Stimulated activated CD8-positive, alpha-beta memory T cell treated with anti-CD3 and anti-CD28 coated beads, Interleukin-4, amount 100 ng/mL, for 4 hours (primary cell): Measurements from ENCODE around the gene EPS8L2.

Source experiments
- DNase-seq, 2 donors: peaks; one replicate each; pipeline ENCODE4 v3.0.0-alpha.2; 2020; ENCODE audit warnings: low read depth in 2 of 2, low spot score in 1 of 2

Gene EPS8L2

GRCh38 chr11:705646-706438, at the start of gene EPS8L2:
Gene EPS8L2, plus strand, starts transcription at chr11:706231. Its CDS starts 3,177 bp downstream, at chr11:709408.
- no peak for DNase-seq

DNA sequence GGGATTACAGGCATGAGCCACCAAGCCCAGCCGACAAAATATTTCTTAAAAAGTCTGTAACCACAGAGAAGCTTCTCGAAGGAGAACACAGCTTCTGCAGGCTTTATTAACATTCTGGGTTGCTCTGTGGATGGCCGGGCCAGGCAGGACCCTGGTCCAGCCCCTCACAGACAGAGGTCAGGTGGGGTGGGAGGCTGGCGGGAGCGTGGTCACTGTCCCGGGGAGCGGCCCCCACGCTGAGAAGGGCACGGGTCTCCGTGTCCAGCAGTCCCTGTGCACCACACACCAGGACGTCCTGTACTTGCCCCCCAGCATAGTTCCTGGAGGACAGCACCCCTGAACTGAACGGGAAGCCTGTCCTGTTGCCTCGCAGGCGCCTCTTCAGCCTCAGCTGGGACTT, 49.6 kb upstream of the EPS8L2 start:
- DNase-seq, result no peak

DNA sequence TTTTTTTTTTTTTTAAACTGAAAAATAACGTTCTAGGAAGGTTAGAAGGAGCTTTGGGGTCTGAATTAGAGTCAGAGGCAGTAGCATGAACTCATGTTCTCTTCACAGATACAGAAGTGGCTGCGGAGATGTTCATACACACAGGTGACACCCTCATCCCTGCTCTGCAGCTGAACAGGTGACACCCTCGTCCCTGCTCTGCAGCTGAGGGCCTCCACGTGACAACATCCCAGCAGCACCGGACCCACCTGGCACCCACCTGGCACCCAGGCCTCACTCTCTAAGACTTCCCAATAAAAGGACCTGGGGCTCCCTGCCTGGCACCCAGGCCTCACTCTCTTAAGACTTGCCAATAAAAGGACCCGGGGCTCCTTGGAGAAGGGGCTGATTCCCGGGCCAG, 49.2 kb upstream of the EPS8L2 start:
- no peak for DNase-seq

DNA sequence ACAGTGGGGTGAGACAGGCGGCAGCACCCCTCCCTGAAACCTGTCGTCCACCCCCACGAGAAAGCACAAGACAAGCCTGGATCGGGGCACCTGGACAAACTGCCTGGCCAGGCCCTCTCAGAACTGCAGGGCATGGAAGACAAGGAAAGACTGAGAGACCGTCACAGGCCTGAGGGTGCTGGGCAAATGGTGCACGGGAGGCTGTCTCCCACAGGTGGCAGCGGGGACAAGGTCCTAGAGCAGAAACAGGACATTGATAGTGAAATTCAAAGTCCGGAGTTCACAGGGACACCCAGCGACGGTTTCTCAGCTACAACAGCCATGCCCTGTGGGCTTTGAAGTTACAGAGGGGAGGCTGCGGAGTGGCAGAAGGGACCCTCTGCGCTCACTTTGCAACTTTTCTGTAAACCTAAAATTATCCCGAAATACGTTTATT, 48.3 kb upstream of the EPS8L2 start:
- DNase-seq, result no peak

DNA sequence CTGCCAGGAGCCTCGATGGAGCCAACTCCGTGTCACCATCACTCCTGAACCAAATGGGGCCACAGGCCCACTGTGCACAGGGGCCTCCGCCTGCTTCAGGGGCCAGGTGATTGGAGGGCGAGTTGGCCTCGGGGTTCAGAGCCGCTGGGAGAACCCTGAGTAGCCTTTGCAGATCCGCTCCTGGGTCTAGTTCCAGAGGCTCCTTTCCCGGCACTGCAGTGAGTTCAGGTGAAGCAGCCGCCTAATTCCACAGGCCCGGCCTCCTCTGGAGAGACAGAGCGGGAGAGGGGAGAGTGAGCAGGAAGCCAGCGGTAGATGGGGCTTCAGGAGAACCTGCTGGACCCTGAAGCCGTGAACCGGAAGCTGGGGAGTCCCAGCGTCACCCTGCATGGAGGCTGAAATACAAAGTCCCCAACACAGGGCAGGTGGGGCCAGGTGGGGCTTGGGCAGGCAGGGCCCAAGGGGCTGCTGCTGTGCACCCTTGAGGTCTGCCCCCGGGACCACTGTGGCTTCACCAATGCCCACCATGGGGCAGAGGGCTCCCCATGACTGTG, 46.4 kb upstream of the EPS8L2 start:
- DNase-seq, result no peak

- no peak for DNase-seq
Observed at GRCh38 chr11:660281-660680, 45.8 kb upstream of the EPS8L2 start.

- no peak for DNase-seq
Observed at GRCh38 chr11:660681-661444, 45.2 kb upstream of the EPS8L2 start.

GRCh38 chr11:662689-663274, 43.2 kb upstream of the EPS8L2 start:
- DNase-seq, result no peak

DNA sequence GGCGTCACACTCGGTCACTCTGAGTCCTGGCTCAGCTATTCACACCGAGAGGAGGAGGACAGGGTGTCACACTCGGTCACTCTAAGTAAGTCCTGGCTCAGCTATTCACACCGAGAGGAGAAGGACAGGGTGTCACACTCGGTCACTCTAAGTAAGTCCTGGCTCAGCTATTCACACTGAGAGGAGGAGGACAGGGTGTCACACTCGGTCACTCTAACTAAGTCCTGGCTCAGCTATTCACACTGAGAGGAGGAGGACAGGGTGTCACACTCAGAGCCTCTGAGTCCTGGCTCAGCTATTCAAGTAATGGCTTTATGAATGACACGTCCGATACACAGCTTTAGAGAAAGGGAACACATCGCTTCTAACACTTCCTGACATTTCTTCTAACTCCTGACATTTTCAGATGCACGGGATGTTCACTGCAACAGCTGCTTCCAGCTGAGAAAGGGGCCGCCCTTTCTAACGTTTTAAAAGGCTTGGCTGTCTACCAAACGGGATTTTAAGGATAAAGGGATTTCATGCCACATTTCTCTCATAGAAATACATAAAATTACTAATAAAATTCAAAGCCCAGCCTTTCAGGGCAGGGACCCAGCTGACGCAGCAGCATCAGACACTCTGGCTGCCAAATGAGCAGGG, 40.8 kb upstream of the EPS8L2 start:
- no peak for DNase-seq

DNA sequence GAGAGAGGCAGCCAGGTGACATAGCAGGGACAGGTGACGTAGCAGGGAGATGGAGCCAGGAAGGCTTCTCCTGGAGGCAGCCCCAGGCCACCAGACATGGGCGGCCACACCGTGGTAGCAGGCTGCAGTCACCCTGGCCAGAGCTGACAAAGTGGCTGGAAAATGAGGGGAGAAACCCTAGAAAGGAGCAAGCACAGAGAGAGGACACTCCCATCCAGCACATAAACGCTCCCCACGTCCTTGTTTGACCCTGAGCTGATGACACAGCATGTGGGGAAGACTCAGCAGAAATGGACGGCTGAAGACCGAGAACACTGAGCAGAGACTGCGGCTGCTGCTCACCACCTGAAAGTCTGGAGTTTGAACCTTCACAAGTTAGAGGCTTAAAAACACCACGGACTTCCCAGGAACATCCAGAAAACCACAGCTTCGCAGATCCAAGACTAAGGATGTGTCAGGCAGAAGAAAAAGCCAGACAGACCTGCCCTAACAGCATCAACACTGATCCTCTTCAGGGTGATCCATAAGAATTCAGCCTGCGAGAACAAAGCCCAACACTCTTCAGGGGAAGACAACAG, 40.2 kb upstream of the EPS8L2 start:
- DNase-seq, result no peak

DNA sequence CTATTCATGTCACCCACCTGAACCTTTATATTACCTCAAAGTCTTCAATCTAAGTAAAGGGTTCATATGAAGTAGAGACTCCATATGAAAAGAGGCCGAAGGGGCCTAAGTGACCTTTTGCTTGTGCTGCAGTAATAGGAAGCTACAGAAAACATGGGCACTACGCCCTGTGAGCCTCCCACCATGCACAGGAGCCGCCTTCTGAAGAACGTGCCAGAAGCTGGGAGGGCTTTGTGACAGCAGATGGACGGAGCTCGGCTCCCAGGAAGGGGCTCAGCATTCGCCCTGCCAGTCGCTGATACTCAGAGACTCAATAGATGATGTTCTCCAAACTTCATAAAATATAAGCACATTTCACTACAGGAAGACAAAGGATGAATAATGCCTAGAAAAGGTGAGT, 32.2 kb upstream of the EPS8L2 start:
- DNase-seq, result no peak

DNA sequence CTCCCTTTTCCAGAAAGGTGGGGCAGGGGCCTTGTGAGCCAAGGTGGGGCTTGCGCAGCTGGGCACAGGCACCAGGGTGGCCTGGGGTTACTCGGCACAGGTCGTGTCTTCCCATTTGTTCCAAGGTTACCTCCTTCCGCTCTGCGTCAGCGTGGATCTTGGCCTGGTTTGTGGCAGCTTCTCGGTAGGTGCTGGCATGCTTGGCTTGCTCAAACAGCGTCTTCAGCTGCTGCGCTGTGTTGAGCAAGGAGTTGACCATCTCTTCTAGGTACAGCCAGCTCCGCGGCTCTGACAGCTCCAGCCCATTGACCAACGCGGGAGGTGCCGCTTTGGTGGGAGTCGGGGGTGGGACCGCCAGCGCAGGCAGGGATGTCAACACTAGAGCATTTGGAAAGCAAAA, 31.6 kb upstream of the EPS8L2 start:
- no peak for DNase-seq

GRCh38 chr11:678297-678696, 27.7 kb upstream of the EPS8L2 start:
- DNase-seq, result no peak

GRCh38 chr11:679271-680207, 26.5 kb upstream of the EPS8L2 start:
- DNase-seq, result no peak

- DNase-seq, result no peak
Observed at GRCh38 chr11:680476-680875, 25.6 kb upstream of the EPS8L2 start.

- DNase-seq, result no peak
Observed at GRCh38 chr11:680970-681369, 25.1 kb upstream of the EPS8L2 start.

DNA sequence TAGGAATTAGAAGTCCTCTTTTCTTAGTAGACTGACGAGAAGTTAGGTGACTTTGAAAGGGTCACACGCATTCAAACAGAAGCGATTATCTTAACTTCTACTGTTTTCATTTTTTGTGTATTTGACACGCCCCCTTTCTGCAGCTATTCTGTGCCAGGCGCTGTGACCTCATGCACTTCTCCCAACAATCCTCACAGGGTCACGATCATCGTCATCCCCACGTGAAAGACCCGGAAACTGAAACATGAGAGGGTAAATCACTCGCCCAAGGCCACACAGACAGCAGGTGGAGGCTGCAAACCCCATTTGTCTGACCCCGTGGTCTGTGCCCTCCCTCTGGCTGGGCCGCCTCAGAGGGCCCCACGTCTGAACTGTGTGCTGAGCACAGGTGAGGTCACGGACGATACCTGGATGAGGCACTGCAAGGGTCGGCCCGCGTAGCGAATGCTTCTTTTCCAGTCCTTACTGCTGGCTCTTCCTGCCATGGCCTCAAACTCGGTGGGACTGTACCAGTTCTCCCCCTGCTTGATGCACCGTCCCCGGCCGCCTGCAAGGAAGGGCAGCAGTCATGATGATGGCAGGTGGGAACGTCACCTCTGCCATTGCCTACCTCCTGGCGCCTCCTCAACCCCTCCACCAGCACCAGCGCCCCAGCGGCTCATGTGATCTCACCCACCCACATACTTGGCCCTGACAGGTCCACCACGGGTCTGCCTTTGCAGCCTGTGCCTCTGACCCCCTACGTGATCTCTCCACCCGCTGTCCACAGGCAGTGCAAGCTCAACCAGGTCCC, 19.4 kb upstream of the EPS8L2 start:
- no peak for DNase-seq

GRCh38 chr11:687751-688150, 18.3 kb upstream of the EPS8L2 start:
- DNase-seq, result no peak

DNA sequence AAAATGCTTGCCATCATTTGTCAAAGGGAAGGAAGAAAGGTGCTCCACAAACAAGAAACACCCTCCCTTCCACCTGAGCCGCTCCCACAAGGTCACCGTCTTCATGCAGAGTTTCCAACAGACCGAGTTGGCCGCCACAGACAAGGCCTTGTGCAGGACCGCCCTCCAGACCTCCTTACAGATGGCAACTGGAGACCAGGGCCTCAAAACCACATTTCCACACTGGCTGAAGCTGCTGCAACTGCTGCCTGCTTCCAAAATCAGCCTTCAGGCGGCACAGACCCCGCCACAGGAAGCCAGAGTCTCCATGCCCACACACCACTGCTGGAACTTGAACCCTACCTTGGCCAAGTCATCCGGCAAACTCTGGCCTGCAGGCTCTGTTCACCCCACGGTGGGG, 17.4 kb upstream of the EPS8L2 start:
- DNase-seq, result no peak
